ENCODE measurements around the gene DLGAP1. TPM values are rescaled to one million over a fixed set of nuclear protein-coding genes. Genes with fewer than 3 reads are reported as not detected.

Gene DLGAP1
- total and polyA plus RNA-seq, 10 of the 15 experiments (the other 5 are each of a cell fraction or from before 2014, with no cell fraction given) = 0.23 to 27.6 (median 1.9) TPM

- TF ChIP-seq YY1 (IDR thresholded peaks at IDR 0.05; ENCODE audit: low read depth, low read length) (no peak), PBX3 (IDR thresholded peaks at IDR 0.05; ENCODE audit: insufficient replicate concordance, low read depth, low read length) (no peak), MTA2 (IDR thresholded peaks at IDR 0.05; ENCODE audit: low read depth) (no peak), BACH1 (IDR thresholded peaks at IDR 0.05; ENCODE audit: borderline replicate concordance) (no peak), NBN (IDR thresholded peaks at IDR 0.05) (no peak), LARP7 (IDR thresholded peaks at IDR 0.05) (no peak), CBX3 (IDR thresholded peaks at IDR 0.05; ENCODE audit: borderline replicate concordance, low read depth) (no peak), IRF5 (IDR thresholded peaks at IDR 0.05; ENCODE audit: borderline replicate concordance) (no peak), CEBPB (IDR thresholded peaks at IDR 0.05; ENCODE audit: borderline replicate concordance in 1 of 2, low read depth in 2 of 2, low read length in 2 of 2) (no peak), ZZZ3 (IDR thresholded peaks at IDR 0.05; ENCODE audit: control insufficient read depth, insufficient read length, low read depth) (no peak)
Measured at GRCh38 chr18:3960142-3960541, 495.0 kb downstream of the DLGAP1 start (continued).

GRCh38 chr18:3952031-3952430 lies 503.1 kb downstream of the DLGAP1 start:
- no peaks in the 10 kb centered on the region for H4K20me1 ChIP-seq (ENCODE audit: control insufficient read depth, insufficient read depth)
- DNase-seq (ENCODE audit: low read depth, low spot score) = no peak
- H3K27ac ChIP-seq (ENCODE audit: control insufficient read depth, insufficient read depth) = no peak overlapping the region
- RAD21 ChIA-PET (ENCODE audit: unreplicated experiment) = no interaction called here
- no peaks in the 10 kb centered on the region for H3K27me3 ChIP-seq (replicated peaks in 1 of 2; ENCODE audit: control insufficient read depth in 2 of 2, insufficient read depth in 2 of 2, low read length in 1 of 2)
- FAIRE-seq = no peak
- ATAC-seq = no peak
- POLR2A ChIA-PET = interaction anchor here (0.6 kb wide), 1 partner anchor 11 kb away, joined by 4 read pairs; no protein-coding TSS in a partner anchor
- no TSS peak for BruUV-seq (replicated peaks)
- H3K4me3 ChIP-seq = no peak overlapping the region
- 7% methylated on average over 5 of the region's 5 CpGs for WGBS (ENCODE audit: insufficient coverage, insufficient replicate concordance, low lambda C conversion rate, missing lambda C conversion rate)
- H3K79me2 ChIP-seq (ENCODE audit: control insufficient read depth, insufficient read depth, low read length) = no peaks in the 10 kb centered on the region
- H3K4me1 ChIP-seq (ENCODE audit: control insufficient read depth, insufficient read depth, low read length) = no peaks in the 10 kb centered on the region
- H3K36me3 ChIP-seq (ENCODE audit: control insufficient read depth in 2 of 2, insufficient read depth in 2 of 2, low read length in 1 of 2) = no peaks in the 10 kb centered on the region
- in situ Hi-C loops (cut with MboI) = no loop called here
- H3K4me2 ChIP-seq (ENCODE audit: control insufficient read depth, insufficient read depth) = no peak overlapping the region
- SMC1A ChIA-PET (ENCODE audit: uncharacterized antibody, unreplicated experiment) = interaction anchor here (2.3 kb wide), 1 partner anchor 46 kb away, joined by 6 read pairs; no protein-coding TSS in a partner anchor
- no peaks in the 10 kb centered on the region for H3K9me3 ChIP-seq (replicated peaks; ENCODE audit: control insufficient read depth, insufficient read depth, low read length)
- H2AFZ ChIP-seq (ENCODE audit: control insufficient read depth, low read depth, low read length) = no peak overlapping the region
- CTCF ChIA-PET = interaction anchor here (1.3 kb wide), 1 partner anchor 19 kb away, joined by 3 read pairs; no protein-coding TSS in a partner anchor
- intact Hi-C loops (cut with micrococcal nuclease; ENCODE audit: unreplicated experiment) = no loop called here
- no peak overlapping the region for H3K9ac ChIP-seq (ENCODE audit: control insufficient read depth, insufficient read depth, low read length)
- TF ChIP-seq CBFB (IDR thresholded peaks at IDR 0.05; ENCODE audit: low read depth) (no peak), GABPA (IDR thresholded peaks at IDR 0.05; ENCODE audit: low read depth) (no peak), IRF3 (IDR thresholded peaks at IDR 0.05) (no peak), NFYB (IDR thresholded peaks at IDR 0.05; ENCODE audit: insufficient read depth, low read depth, low read length) (no peak), CHD1 (IDR thresholded peaks at IDR 0.05; ENCODE audit: low read depth, low read length) (no peak), SIN3A (IDR thresholded peaks at IDR 0.05; ENCODE audit: low read depth, low read length) (no peak), PAX8 (IDR thresholded peaks at IDR 0.05) (no peak), POLR2AphosphoS2 (IDR thresholded peaks at IDR 0.05; ENCODE audit: low read depth, low read length) (no peak), BACH1 (IDR thresholded peaks at IDR 0.05; ENCODE audit: borderline replicate concordance) (no peak), GATAD2B (conservative IDR thresholded peaks at IDR 0.05; ENCODE audit: low read depth) (no peak), KAT2A (conservative IDR thresholded peaks at IDR 0.05; ENCODE audit: control insufficient read depth, low read depth, low read length) (no peak), SMAD5 (IDR thresholded peaks at IDR 0.05; ENCODE audit: low read depth) (no peak), ZNF622 (IDR thresholded peaks at IDR 0.05) (no peak), TCF12 (IDR thresholded peaks at IDR 0.05; ENCODE audit: low read depth, low read length) (no peak), TARDBP (IDR thresholded peaks at IDR 0.05; ENCODE audit: borderline replicate concordance) (no peak)
